Transverse colon (tissue), 4 donors: ENCODE results near the gene PIM2. TPM values are rescaled to one million over a fixed set of nuclear protein-coding genes. Genes with fewer than 3 reads are reported as not detected.

Source experiments
- DNase-seq: peaks from one replicate; pipeline ENCODE4 v3.0.0-alpha.2; 2019
- H3K27ac ChIP-seq, 4 donors: fragments of 200-600 bp; sonication (generic); 2 replicates each; pipeline ENCODE4 v1.5.1; 2016 to 2018; ENCODE audit warnings: inconsistent platforms in 4 of 4
- H3K27me3 ChIP-seq: fragments of 200-600 bp; sonication (generic); 2 replicates; pipeline ENCODE4 v1.5.1; 2017; ENCODE audit warnings: inconsistent platforms
- H3K36me3 ChIP-seq, 4 donors: fragments of 200-600 bp; sonication (generic); 2 replicates each; pipeline ENCODE4 v1.5.1; 2017 to 2019; ENCODE audit warnings: inconsistent platforms in 4 of 4
- H3K4me1 ChIP-seq, 4 donors: fragments of 200-600 bp; sonication (generic); 2 replicates each; pipeline ENCODE4 v1.5.1; 2017 to 2020; ENCODE audit warnings: inconsistent platforms in 4 of 4
- H3K4me3 ChIP-seq, 4 donors: fragments of 200-600 bp; sonication (generic); 1 replicate in 1 of 4; 2 replicates in 3 of 4; pipeline versions ENCODE4 v1.5.1 to v1.6.1; 2017 to 2019; ENCODE audit warnings: inconsistent platforms in 4 of 4
- H3K9me3 ChIP-seq, 2 donors: fragments of 200-600 bp; sonication (generic); 2 replicates each; pipeline ENCODE4 v1.5.1; 2017 to 2019; ENCODE audit warnings: inconsistent platforms in 2 of 2
- EP300 ChIP-seq: sonication (generic); formaldehyde crosslinking; IDR thresholded peaks from one replicate; pipeline ENCODE4 v1.6.1; 2017; ENCODE audit warnings: antibody characterized with exemption, low read depth
- POLR2A ChIP-seq: fragments of 450-650 bp; IDR thresholded peaks from one replicate; pipeline ENCODE4 v1.6.1; 2016; ENCODE audit warnings: antibody characterized with exemption, mild to moderate bottlenecking, moderate library complexity
- POLR2AphosphoS5 ChIP-seq, 3 donors: sonication (generic); formaldehyde crosslinking; IDR thresholded peaks; one replicate each; pipeline ENCODE4 v1.6.1; 2016; ENCODE audit warnings: antibody characterized with exemption in 3 of 3
- WGBS, 2 donors: methylation state at CpG; one replicate each; pipeline ENCODE4 v1.1.5; 2018; ENCODE audit warnings: low coverage in 1 of 2; 5-methylcytosine and 5-hydroxymethylcytosine counted together
- in situ Hi-C, 4 donors: fragments of 200-750 bp; cut with MboI; loops; one replicate each; pipeline versions ENCODE4 v1.15.0 to v1.15.1; 2017; ENCODE audit warnings: low sequenced_read_pairs in 3 of 4, low pct_ligation_motif_present in 1 of 4, low pct_unique_long_range_greater_than_20kb in 1 of 4
- intact Hi-C: fragments of 100-400 bp; cut with DNase I; formaldehyde crosslinking; loops from one replicate; pipeline ENCODE4 v1.15.1; 2023; ENCODE audit warnings: low total_unique reads
- total RNA-seq, 4 donors: library from RNA; depleted of rRNA; stranded (reverse); fragments of >200 nt; gene quantifications; one replicate each; pipeline ENCODE4 v1.1.0, GENCODE V29; 2016
- TF ChIP-seq, protein P1 (sequence below), 5 experiments: fragments of 200-600 bp in 3 of 5; fragments of 450-650 bp in 2 of 5; sonication (generic) in 3 of 5; IDR thresholded peaks; 1 replicate in 2 of 5; 2 replicates in 3 of 5; pipeline ENCODE4 v1.5.1; 2016 to 2017; ENCODE audit warnings: antibody characterized with exemption in 5 of 5, inconsistent platforms in 3 of 5, mild to moderate bottlenecking in 2 of 5, moderate library complexity in 1 of 5

The PIM2 gene
- total RNA-seq, 4 donors from 2014 or later: 11.2 to 50.7 (median 20.6) TPM; not detected in 1

DNA sequence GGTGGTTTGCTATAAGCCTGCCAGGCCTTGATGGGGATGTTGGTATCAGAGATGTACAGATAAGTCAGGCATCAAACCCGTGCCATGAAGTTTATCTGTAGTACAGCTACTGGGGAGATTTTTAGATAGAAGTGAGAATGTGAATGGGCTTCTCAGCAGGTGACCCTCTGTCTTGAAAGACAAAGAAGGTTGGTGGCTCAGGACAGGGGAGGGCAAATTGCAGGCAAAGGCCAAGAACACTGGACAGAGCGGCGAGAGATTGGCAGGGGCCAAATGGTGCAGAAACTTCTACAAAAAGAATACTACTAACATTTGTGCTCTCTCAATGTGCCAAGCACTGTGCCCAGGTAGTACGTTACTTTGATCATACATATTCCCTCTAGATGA is 1.9 kb upstream of the PIM2 start:
- Histone ChIP-seq H3K9me3 (no peaks in the 10 kb centered on the region), H3K27ac (peak overlapping the region in 3 of 4 donors; percentile 31 to 94 (median 43)), H3K27me3 (no peaks in the 10 kb centered on the region), H3K36me3 (peaks cover 0 to 4% (median 0%) of the 10 kb centered on the region in 4 donors), H3K4me3 (no peak overlapping the region), H3K4me1 (peaks cover 0 to 13% (median 8%) of the 10 kb centered on the region in 4 donors)
- TF ChIP-seq POLR2AphosphoS5 (IDR thresholded peaks at IDR 0.05): no peak
- TF ChIP-seq POLR2A: no peak
- no peak for TF ChIP-seq EP300
- TF ChIP-seq, protein P1, sequence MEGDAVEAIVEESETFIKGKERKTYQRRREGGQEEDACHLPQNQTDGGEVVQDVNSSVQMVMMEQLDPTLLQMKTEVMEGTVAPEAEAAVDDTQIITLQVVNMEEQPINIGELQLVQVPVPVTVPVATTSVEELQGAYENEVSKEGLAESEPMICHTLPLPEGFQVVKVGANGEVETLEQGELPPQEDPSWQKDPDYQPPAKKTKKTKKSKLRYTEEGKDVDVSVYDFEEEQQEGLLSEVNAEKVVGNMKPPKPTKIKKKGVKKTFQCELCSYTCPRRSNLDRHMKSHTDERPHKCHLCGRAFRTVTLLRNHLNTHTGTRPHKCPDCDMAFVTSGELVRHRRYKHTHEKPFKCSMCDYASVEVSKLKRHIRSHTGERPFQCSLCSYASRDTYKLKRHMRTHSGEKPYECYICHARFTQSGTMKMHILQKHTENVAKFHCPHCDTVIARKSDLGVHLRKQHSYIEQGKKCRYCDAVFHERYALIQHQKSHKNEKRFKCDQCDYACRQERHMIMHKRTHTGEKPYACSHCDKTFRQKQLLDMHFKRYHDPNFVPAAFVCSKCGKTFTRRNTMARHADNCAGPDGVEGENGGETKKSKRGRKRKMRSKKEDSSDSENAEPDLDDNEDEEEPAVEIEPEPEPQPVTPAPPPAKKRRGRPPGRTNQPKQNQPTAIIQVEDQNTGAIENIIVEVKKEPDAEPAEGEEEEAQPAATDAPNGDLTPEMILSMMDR (IDR thresholded peaks at IDR 0.05): no peak
- in situ Hi-C loops (loop anchor here in 1 of 4 donors (25.0 kb wide), 1 partner anchor 283 kb away; no protein-coding TSS in a partner anchor), intact Hi-C loops (loop anchor here (5.0 kb wide), 1 partner anchor 1518 kb away; no protein-coding TSS in a partner anchor)
- DNase-seq: no peak
- 79 to 100% methylated on average over 1 to 4 of the region's 4 CpGs for WGBS, 2 donors

DNA sequence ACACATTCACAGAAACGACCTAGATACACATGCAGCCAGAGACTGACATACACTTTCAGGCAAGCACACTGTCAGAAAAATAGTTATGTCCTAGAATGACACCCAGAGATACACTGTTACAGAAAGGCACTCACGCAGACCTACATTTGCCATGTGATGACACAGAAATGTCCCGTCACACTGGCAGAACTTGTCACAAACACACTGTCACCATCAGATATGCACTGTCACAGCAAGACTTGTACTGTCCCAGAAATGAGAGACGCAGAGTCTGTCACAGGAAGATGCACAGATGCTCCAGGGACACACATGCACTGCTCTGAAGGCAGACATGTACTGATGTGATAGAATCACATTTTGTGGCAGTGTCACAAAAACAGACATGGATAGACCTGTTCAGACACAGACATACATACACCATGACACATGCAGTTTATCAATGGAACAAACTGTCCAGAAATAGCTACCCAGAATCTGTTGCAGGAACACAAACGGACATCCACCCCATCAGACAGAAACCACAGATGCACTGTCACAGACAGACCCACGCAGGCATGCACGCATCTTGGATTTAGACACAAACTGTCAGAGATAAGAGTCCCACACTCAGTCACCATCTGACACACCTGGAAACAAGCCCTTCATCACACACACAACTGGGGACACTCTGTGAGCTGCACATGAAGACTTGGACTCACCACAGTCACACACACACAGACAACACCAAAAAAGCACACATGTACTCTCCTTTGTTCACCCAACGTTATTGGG is 1.3 kb upstream of the PIM2 start:
- in situ Hi-C loops: loop anchor here in 1 of 4 donors (25.0 kb wide), 1 partner anchor 283 kb away; no protein-coding TSS in a partner anchor
- 48% methylated on average over 8 of the region's 8 CpGs; no CpG with 5 or more reads in 1 of the 2 donors for WGBS, 2 donors
- TF ChIP-seq, protein P1 (IDR thresholded peaks at IDR 0.05): no peak
- TF ChIP-seq POLR2AphosphoS5 (IDR thresholded peaks at IDR 0.05): no peak
- TF ChIP-seq POLR2A: peak; percentile 3
- no peak for TF ChIP-seq EP300

DNA sequence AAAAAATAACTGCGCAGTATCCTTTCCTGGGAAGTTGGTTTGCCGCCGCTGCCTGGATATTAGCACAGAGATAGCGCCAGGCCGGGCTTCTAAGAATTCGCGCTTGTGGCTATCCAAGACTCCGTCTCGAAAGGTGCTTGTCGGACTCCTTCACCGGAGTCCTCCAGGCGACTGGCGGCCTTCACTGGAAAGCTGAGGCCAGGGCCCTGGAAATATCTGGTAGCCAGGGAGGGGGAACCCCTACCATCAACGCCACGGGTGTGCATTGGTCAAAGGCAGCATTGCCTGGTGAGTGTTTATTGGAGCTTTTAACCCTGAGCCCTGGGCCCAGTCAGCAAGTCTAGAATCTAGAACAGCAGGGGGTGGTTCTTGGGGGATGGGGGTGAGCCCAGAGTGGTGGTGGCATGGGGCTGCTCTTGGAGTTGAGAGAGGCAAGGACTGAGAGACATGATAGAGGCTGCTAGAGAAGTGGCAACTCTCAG is 577 bp upstream of the PIM2 start:
- Histone ChIP-seq H3K27ac (peak overlapping the region; percentile 86 to 95 (median 94)), H3K36me3 (peaks cover 0 to 4% (median 0%) of the 10 kb centered on the region in 4 donors), H3K4me1 (peaks cover 0 to 13% (median 8%) of the 10 kb centered on the region in 4 donors), H3K27me3 (no peaks in the 10 kb centered on the region), H3K9me3 (no peaks in the 10 kb centered on the region), H3K4me3 (peak overlapping the region in 3 of 4 donors; percentile 49 to 85 (median 68))
- in situ Hi-C loops (loop anchor here in 1 of 4 donors (25.0 kb wide), 1 partner anchor 282 kb away; no protein-coding TSS in a partner anchor), intact Hi-C loops (no loop called here)
- TF ChIP-seq, protein P1 (IDR thresholded peaks at IDR 0.05): no peak
- TF ChIP-seq POLR2AphosphoS5 (IDR thresholded peaks at IDR 0.05) (no peak), POLR2A (no peak), EP300 (no peak)
- no peak for DNase-seq
- WGBS, 2 donors: 46% methylated on average over 15 of the region's 15 CpGs; no CpG with 5 or more reads in 1 of the 2 donors

More for the DNA sequence above, 1.3 kb upstream of the PIM2 start:
- no peak for DNase-seq
- intact Hi-C loops: loop anchor here (5.0 kb wide), 1 partner anchor 1518 kb away; no protein-coding TSS in a partner anchor
- H3K9me3 ChIP-seq: no peaks in the 10 kb centered on the region
- H3K27ac ChIP-seq: peak overlapping the region; percentile 86 to 95 (median 94)
- H3K27me3 ChIP-seq: no peaks in the 10 kb centered on the region
- H3K4me1 ChIP-seq: peaks cover 0 to 13% (median 8%) of the 10 kb centered on the region in 4 donors
- peaks cover 0 to 4% (median 0%) of the 10 kb centered on the region in 4 donors for H3K36me3 ChIP-seq
- no peak overlapping the region for H3K4me3 ChIP-seq

DNA sequence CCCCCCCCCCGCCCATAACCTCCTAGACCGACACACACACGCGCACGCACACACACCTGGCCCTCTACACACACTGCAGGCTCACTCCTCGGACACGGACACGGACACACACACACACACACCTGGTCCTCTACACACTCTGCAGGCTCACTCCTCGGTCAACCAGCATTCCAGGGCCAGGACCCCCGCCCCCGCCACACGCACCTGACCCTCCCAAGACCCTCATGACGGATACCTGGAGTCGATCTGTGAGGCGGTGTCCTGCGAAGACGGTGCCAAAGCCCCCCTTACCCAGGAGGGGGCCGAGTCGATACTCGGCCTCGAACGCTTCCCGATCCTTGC is 552 bp downstream of the PIM2 start:
- WGBS, 2 donors: 0 to 63% methylated on average over 2 to 17 of the region's 23 CpGs
- no peaks in the 10 kb centered on the region for H3K36me3 ChIP-seq
- peak overlapping the region; percentile 49 to 85 (median 71) for H3K4me3 ChIP-seq
- H3K27me3 ChIP-seq: no peaks in the 10 kb centered on the region
- intact Hi-C loops: no loop called here
- TF ChIP-seq, protein P1 (IDR thresholded peaks at IDR 0.05): no peak
- no peak for TF ChIP-seq POLR2A
- no peak for TF ChIP-seq EP300
- no peak for TF ChIP-seq POLR2AphosphoS5 (IDR thresholded peaks at IDR 0.05)
- DNase-seq: no peak
- in situ Hi-C loops: loop anchor here in 1 of 4 donors (25.0 kb wide), 1 partner anchor 281 kb away; no protein-coding TSS in a partner anchor
- no peaks in the 10 kb centered on the region for H3K9me3 ChIP-seq
- H3K4me1 ChIP-seq: peaks cover 0 to 13% (median 8%) of the 10 kb centered on the region in 4 donors
- peak overlapping the region; percentile 86 to 95 (median 94) for H3K27ac ChIP-seq
